Fibroblast of lung (primary cell): Measurements from ENCODE around the gene PPIL6.

Source experiments
- EZH2 ChIP-seq: IDR thresholded peaks from 2 replicates; pipeline ENCODE4 v1.5.1; 2012; ENCODE audit warnings: low read length, control low read depth, mild to moderate bottlenecking; ENCODE audit errors: missing control alignments
- TF ChIP-seq, protein P1 (sequence below), 2 donors: IDR thresholded peaks in 1 of 2; conservative IDR thresholded peaks in 1 of 2; 1 replicate in 1 of 2; 2 replicates in 1 of 2; pipeline ENCODE4 v1.5.1; 2011 to 2012; ENCODE audit warnings: low read length in 2 of 2, control low read depth in 1 of 2, inconsistent platforms in 1 of 2, low read depth in 1 of 2, mild to moderate bottlenecking in 1 of 2

DNA sequence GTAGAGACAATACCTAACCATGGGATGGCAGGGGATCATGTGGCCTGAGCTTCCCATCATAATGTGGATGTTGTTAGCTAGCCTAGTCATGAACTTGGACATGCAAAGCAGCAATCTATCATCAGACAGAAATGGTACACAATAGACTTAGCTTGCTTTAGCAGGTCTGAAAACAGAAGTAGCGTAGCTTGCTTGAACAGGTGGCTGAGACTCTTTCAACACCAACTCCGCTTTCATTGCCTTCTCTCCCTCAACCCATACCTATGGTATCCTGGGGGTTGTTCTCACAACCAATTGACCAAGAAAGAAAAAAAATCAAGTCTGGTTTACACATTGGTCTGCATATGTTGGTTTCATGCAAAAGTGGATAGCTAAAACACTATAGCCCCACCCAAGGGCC lies 81.2 kb downstream of the PPIL6 start:
- TF ChIP-seq, protein P1, sequence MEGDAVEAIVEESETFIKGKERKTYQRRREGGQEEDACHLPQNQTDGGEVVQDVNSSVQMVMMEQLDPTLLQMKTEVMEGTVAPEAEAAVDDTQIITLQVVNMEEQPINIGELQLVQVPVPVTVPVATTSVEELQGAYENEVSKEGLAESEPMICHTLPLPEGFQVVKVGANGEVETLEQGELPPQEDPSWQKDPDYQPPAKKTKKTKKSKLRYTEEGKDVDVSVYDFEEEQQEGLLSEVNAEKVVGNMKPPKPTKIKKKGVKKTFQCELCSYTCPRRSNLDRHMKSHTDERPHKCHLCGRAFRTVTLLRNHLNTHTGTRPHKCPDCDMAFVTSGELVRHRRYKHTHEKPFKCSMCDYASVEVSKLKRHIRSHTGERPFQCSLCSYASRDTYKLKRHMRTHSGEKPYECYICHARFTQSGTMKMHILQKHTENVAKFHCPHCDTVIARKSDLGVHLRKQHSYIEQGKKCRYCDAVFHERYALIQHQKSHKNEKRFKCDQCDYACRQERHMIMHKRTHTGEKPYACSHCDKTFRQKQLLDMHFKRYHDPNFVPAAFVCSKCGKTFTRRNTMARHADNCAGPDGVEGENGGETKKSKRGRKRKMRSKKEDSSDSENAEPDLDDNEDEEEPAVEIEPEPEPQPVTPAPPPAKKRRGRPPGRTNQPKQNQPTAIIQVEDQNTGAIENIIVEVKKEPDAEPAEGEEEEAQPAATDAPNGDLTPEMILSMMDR (conservative IDR thresholded peaks at IDR 0.05 in 1 of 2, IDR thresholded peaks at IDR 0.05 in 1 of 2; ENCODE audit: low read depth in 1 of 2, low read length in 2 of 2) = no peak
- TF ChIP-seq EZH2 = no peak
